Neuronal stem cell (in vitro differentiated cells): ENCODE results near the gene LRP1.
A peak's percentile ranks its signal among the peaks of the same experiment; 100 is the strongest.

Experiments
- DNase-seq: peaks from one replicate; pipeline ENCODE4 v3.0.0-alpha.2; 2013; ENCODE audit warnings: low spot score
- H2AFZ ChIP-seq: one replicate; pipeline ENCODE4 v1.6.1; 2013; ENCODE audit warnings: mild to moderate bottlenecking, low read length, inconsistent platforms
- H2AK5ac ChIP-seq: 2 replicates; pipeline ENCODE4 v1.6.1; 2013; ENCODE audit warnings: low read depth, mild to moderate bottlenecking, inconsistent platforms, low read length, moderate library complexity, mixed read lengths
- H2BK120ac ChIP-seq: 2 replicates; pipeline ENCODE4 v1.6.1; 2013; ENCODE audit warnings: low read depth, mild to moderate bottlenecking, inconsistent platforms, low read length, moderate library complexity, mixed read lengths
- H2BK12ac ChIP-seq: one replicate; pipeline ENCODE4 v1.6.1; 2013; ENCODE audit warnings: low read length, inconsistent platforms
- H2BK15ac ChIP-seq: 2 replicates; pipeline ENCODE4 v1.6.1; 2013; ENCODE audit warnings: mild to moderate bottlenecking, low read length, inconsistent platforms, mixed read lengths
- H2BK5ac ChIP-seq: one replicate; pipeline ENCODE4 v1.6.1; 2013; ENCODE audit warnings: inconsistent platforms, mild to moderate bottlenecking, low read length, moderate library complexity
- H3K14ac ChIP-seq: one replicate; pipeline ENCODE4 v1.6.1; 2013; ENCODE audit warnings: low read length, inconsistent platforms
- H3K18ac ChIP-seq: 2 replicates; pipeline ENCODE4 v1.6.1; 2013; ENCODE audit warnings: low read length, inconsistent platforms
- H3K23ac ChIP-seq: 2 replicates; pipeline ENCODE4 v1.6.1; 2013; ENCODE audit warnings: low read depth, mild to moderate bottlenecking, mixed read lengths, low read length, inconsistent platforms; ENCODE audit not compliant: poor library complexity
- H3K27ac ChIP-seq: replicated peaks from 3 replicates; pipeline ENCODE4 v1.5.1; 2013; ENCODE audit warnings: low read length, inconsistent platforms
- H3K27me3 ChIP-seq, 3 experiments: 2 replicates each; pipeline ENCODE4 v1.6.1; 2013; ENCODE audit warnings: low read length in 3 of 3, mild to moderate bottlenecking in 2 of 3, inconsistent platforms in 1 of 3, low read depth in 1 of 3, mixed read lengths in 1 of 3, moderate library complexity in 1 of 3; ENCODE audit not compliant: control insufficient read depth in 3 of 3, insufficient read depth in 3 of 3
- H3K36me3 ChIP-seq, 2 donors: replicated peaks in 1 of 2; 2 replicates each; pipeline ENCODE4 v1.6.1; 2013; ENCODE audit warnings: low read length in 2 of 2; ENCODE audit not compliant: control insufficient read depth in 2 of 2, insufficient read depth in 2 of 2
- H3K4ac ChIP-seq: 2 replicates; pipeline ENCODE4 v1.6.1; 2013; ENCODE audit warnings: inconsistent platforms, mild to moderate bottlenecking, low read length, moderate library complexity
- H3K4me1 ChIP-seq, 2 donors: 1 replicate in 1 of 2; 2 replicates in 1 of 2; pipeline ENCODE4 v1.6.1; 2013; ENCODE audit warnings: low read length in 2 of 2, low read depth in 1 of 2; ENCODE audit not compliant: control insufficient read depth in 2 of 2, insufficient read depth in 1 of 2
- H3K4me2 ChIP-seq: one replicate; pipeline ENCODE4 v1.6.1; 2013; ENCODE audit warnings: mild to moderate bottlenecking, low read length, inconsistent platforms; ENCODE audit not compliant: insufficient read depth, poor library complexity, severe bottlenecking
- H3K4me3 ChIP-seq, 2 donors: 2 replicates each; pipeline ENCODE4 v1.5.1; 2013; ENCODE audit warnings: low read length in 2 of 2, mild to moderate bottlenecking in 2 of 2, inconsistent platforms in 1 of 2, moderate library complexity in 1 of 2
- H3K79me1 ChIP-seq: one replicate; pipeline ENCODE4 v1.6.1; 2013; ENCODE audit warnings: low read depth, mild to moderate bottlenecking, inconsistent platforms, low read length, moderate library complexity
- H3K9ac ChIP-seq: one replicate; pipeline ENCODE4 v1.6.1; 2013; ENCODE audit warnings: mild to moderate bottlenecking, low read depth, low read length, inconsistent platforms; ENCODE audit not compliant: poor library complexity
- H3K9me3 ChIP-seq, 2 donors: replicated peaks in 1 of 2; 2 replicates each; pipeline versions ENCODE3 to v1.6.1; 2013; ENCODE audit warnings: low read length in 2 of 2, mild to moderate bottlenecking in 2 of 2, inconsistent platforms in 1 of 2, low read depth in 1 of 2, mixed read lengths in 1 of 2, moderate library complexity in 1 of 2; ENCODE audit not compliant: control insufficient read depth in 2 of 2, insufficient read depth in 1 of 2
- H4K8ac ChIP-seq: one replicate; pipeline ENCODE4 v1.6.1; 2013; ENCODE audit warnings: low read depth, mild to moderate bottlenecking, inconsistent platforms, low read length, moderate library complexity
- H4K91ac ChIP-seq: one replicate; pipeline ENCODE4 v1.6.1; 2013; ENCODE audit warnings: low read length, low read depth, mild to moderate bottlenecking, inconsistent platforms; ENCODE audit not compliant: poor library complexity
- WGBS, 2 donors: extraction: QIAGEN DNeasy Blood & Tissue Kit; methylation state at CpG; one replicate each; pipeline ENCODE4 v1.1.7; 2013; ENCODE audit warnings: missing lambda C conversion rate in 2 of 2, mixed read lengths in 1 of 2; ENCODE audit not compliant: insufficient read length in 2 of 2, insufficient replicate concordance in 1 of 2; ENCODE audit errors: extremely low coverage in 2 of 2; 5-methylcytosine and 5-hydroxymethylcytosine counted together

LRP1 gene

GRCh38 chr12:57090490-57090889, 37.8 kb upstream of the LRP1 start:
- H3K4me1 ChIP-seq: peaks cover 37 to 43% of the 10 kb centered on the region in 2 donors
- WGBS, 2 donors: no CpG with 5 or more reads among the region's 6 CpGs
- no peak overlapping the region for H3K27ac ChIP-seq

GRCh38 chr12:57090924-57091637, 37.2 kb upstream of the LRP1 start:
- Histone ChIP-seq H2BK12ac (no peak overlapping the region), H3K23ac (peak overlapping the region; percentile 51), H3K9me3 (no peaks in the 10 kb centered on the region), H3K79me1 (peaks cover 16% of the 10 kb centered on the region), H3K36me3 (peaks cover 38 to 54% of the 10 kb centered on the region in 2 donors), H3K18ac (peak overlapping the region; percentile 29), H2AFZ (no peak overlapping the region), H2BK15ac (no peak overlapping the region), H4K91ac (no peak overlapping the region), H3K4me1 (peaks cover 36 to 41% of the 10 kb centered on the region in 2 donors), H3K14ac (peak overlapping the region; percentile 56), H4K8ac (no peak overlapping the region), H3K4ac (no peak overlapping the region), H3K4me2 (no peak overlapping the region), H2BK5ac (no peak overlapping the region), H3K27ac (no peak overlapping the region), H2AK5ac (peak overlapping the region; percentile 14), H3K9ac (peak overlapping the region; percentile 1), H3K4me3 (peak overlapping the region; percentile 73 to 92), H3K27me3 (no peaks in the 10 kb centered on the region), H2BK120ac (peak overlapping the region; percentile 2)
- no peak for DNase-seq
- WGBS, 2 donors: no CpG with 5 or more reads among the region's 22 CpGs

More at GRCh38 chr12:57090490-57090889, 37.8 kb upstream of the LRP1 start:
- Histone ChIP-seq H3K4me2 (peak overlapping the region; percentile 45), H2BK120ac (peak overlapping the region; percentile 2), H3K9ac (peak overlapping the region; percentile 1), H2BK5ac (no peak overlapping the region), H3K4ac (no peak overlapping the region), H4K91ac (no peak overlapping the region), H2AK5ac (no peak overlapping the region), H2BK12ac (no peak overlapping the region), H2AFZ (no peak overlapping the region), H3K18ac (no peak overlapping the region), H3K79me1 (peaks cover 16% of the 10 kb centered on the region), H2BK15ac (no peak overlapping the region), H3K14ac (no peak overlapping the region), H4K8ac (no peak overlapping the region), H3K36me3 (peaks cover 34 to 48% of the 10 kb centered on the region in 2 donors), H3K9me3 (no peaks in the 10 kb centered on the region), H3K23ac (peak overlapping the region; percentile 51), H3K4me3 (peak overlapping the region; percentile 73 to 92), H3K27me3 (no peaks in the 10 kb centered on the region)
- DNase-seq: no peak

- no peaks in the 10 kb centered on the region for H3K27me3 ChIP-seq
- WGBS, 2 donors: no CpG with 5 or more reads among the region's 25 CpGs
- no peak overlapping the region for H3K14ac ChIP-seq
- no peak overlapping the region for H4K8ac ChIP-seq
- peaks cover 39 to 40% of the 10 kb centered on the region in 2 donors for H3K4me1 ChIP-seq
- no peak overlapping the region for H3K4ac ChIP-seq
- DNase-seq: no peak
- H4K91ac ChIP-seq: no peak overlapping the region
- H3K18ac ChIP-seq: no peak overlapping the region
- peaks cover 16% of the 10 kb centered on the region for H3K79me1 ChIP-seq
- no peaks in the 10 kb centered on the region for H3K9me3 ChIP-seq
- H3K4me3 ChIP-seq: no peak overlapping the region
- H3K23ac ChIP-seq: no peak overlapping the region
- no peak overlapping the region for H2BK120ac ChIP-seq
- H2BK5ac ChIP-seq: no peak overlapping the region
- no peak overlapping the region for H3K4me2 ChIP-seq
- peak overlapping the region; percentile 14 for H2AK5ac ChIP-seq
- H3K9ac ChIP-seq: no peak overlapping the region
- no peak overlapping the region for H2AFZ ChIP-seq
- H3K36me3 ChIP-seq: peaks cover 39 to 62% of the 10 kb centered on the region in 2 donors
- H2BK12ac ChIP-seq: no peak overlapping the region
- peak overlapping the region; percentile 41 for H3K27ac ChIP-seq
- H2BK15ac ChIP-seq: no peak overlapping the region
Measured at GRCh38 chr12:57091638-57092528, 36.4 kb upstream of the LRP1 start.

GRCh38 chr12:57092529-57092862, 35.8 kb upstream of the LRP1 start:
- peaks cover 16% of the 10 kb centered on the region for H3K79me1 ChIP-seq
- no peaks in the 10 kb centered on the region for H3K9me3 ChIP-seq
- peaks cover 39 to 40% of the 10 kb centered on the region in 2 donors for H3K4me1 ChIP-seq
- H4K8ac ChIP-seq: no peak overlapping the region
- H2BK15ac ChIP-seq: no peak overlapping the region
- peak overlapping the region; percentile 41 for H3K27ac ChIP-seq
- H2BK12ac ChIP-seq: no peak overlapping the region
- no peak overlapping the region for H2AK5ac ChIP-seq
- WGBS, 2 donors: no CpG with 5 or more reads among the region's 5 CpGs
- H3K4me3 ChIP-seq: no peak overlapping the region
- no peak overlapping the region for H3K4ac ChIP-seq
- H3K23ac ChIP-seq: no peak overlapping the region
- H3K36me3 ChIP-seq: peaks cover 39 to 68% of the 10 kb centered on the region in 2 donors
- H4K91ac ChIP-seq: no peak overlapping the region
- H3K27me3 ChIP-seq: no peaks in the 10 kb centered on the region
- no peak overlapping the region for H3K4me2 ChIP-seq
- H3K14ac ChIP-seq: no peak overlapping the region
- no peak for DNase-seq
- no peak overlapping the region for H2BK120ac ChIP-seq
- H3K18ac ChIP-seq: no peak overlapping the region
- H2AFZ ChIP-seq: no peak overlapping the region
- H2BK5ac ChIP-seq: no peak overlapping the region
- H3K9ac ChIP-seq: no peak overlapping the region
